Measurements from ENCODE around the gene SF3A2. TPM values are rescaled to one million over a fixed set of nuclear protein-coding genes. Genes with fewer than 3 reads are reported as not detected.

The SF3A2 gene
- total RNA-seq, 6 experiments from 2014 or later: 48.7 to 60.6 (median 54.8) TPM

- DNase-seq: no peak
- peaks cover 22% of the 10 kb centered on the region for H3K36me3 Mint-ChIP-seq (ENCODE audit: low read depth)
- H3K4me3 Mint-ChIP-seq: no peak overlapping the region
- no peak for TF ChIP-seq CTCF (IDR thresholded peaks at IDR 0.05)
- H3K27ac Mint-ChIP-seq: no peak overlapping the region
- H3K27me3 Mint-ChIP-seq (ENCODE audit: insufficient read depth): peaks cover 12% of the 10 kb centered on the region
- no peaks in the 10 kb centered on the region for H3K9me3 Mint-ChIP-seq
- peaks cover 15% of the 10 kb centered on the region for H3K4me1 Mint-ChIP-seq (ENCODE audit: low read depth)
These were observed 35.0 kb upstream of the SF3A2 start for GRCh38 chr19:2201473-2202148.

- H3K27ac Mint-ChIP-seq: no peak overlapping the region
- DNase-seq: no peak
- peaks cover 12% of the 10 kb centered on the region for H3K27me3 Mint-ChIP-seq (ENCODE audit: insufficient read depth)
- H3K4me3 Mint-ChIP-seq: no peak overlapping the region
- peaks cover 16% of the 10 kb centered on the region for H3K36me3 Mint-ChIP-seq (ENCODE audit: low read depth)
- H3K4me1 Mint-ChIP-seq (ENCODE audit: low read depth): peaks cover 15% of the 10 kb centered on the region
- no peaks in the 10 kb centered on the region for H3K9me3 Mint-ChIP-seq
- TF ChIP-seq CTCF (IDR thresholded peaks at IDR 0.05): no peak
These were observed 34.3 kb upstream of the SF3A2 start for GRCh38 chr19:2202366-2202765.

GRCh38 chr19:2207008-2207407 lies 29.6 kb upstream of the SF3A2 start:
- Mint-ChIP-seq H3K27ac (no peak overlapping the region), H3K4me3 (no peak overlapping the region), H3K36me3 (ENCODE audit: low read depth) (peaks cover 11% of the 10 kb centered on the region), H3K4me1 (ENCODE audit: low read depth) (peaks cover 27% of the 10 kb centered on the region), H3K27me3 (ENCODE audit: insufficient read depth) (peaks cover 7% of the 10 kb centered on the region), H3K9me3 (no peaks in the 10 kb centered on the region)
- no peak for DNase-seq
- no peak for TF ChIP-seq CTCF (IDR thresholded peaks at IDR 0.05)

- Mint-ChIP-seq H3K36me3 (ENCODE audit: low read depth) (peaks cover 13% of the 10 kb centered on the region), H3K27ac (peak overlapping the region; percentile 79)
These were observed 28.4 kb upstream of the SF3A2 start for GRCh38 chr19:2207991-2208860.

GRCh38 chr19:2208975-2209374 lies 27.6 kb upstream of the SF3A2 start:
- Mint-ChIP-seq H3K27me3 (ENCODE audit: insufficient read depth) (peaks cover 2% of the 10 kb centered on the region), H3K36me3 (ENCODE audit: low read depth) (peaks cover 18% of the 10 kb centered on the region), H3K4me1 (ENCODE audit: low read depth) (peaks cover 27% of the 10 kb centered on the region), H3K27ac (peak overlapping the region; percentile 79), H3K4me3 (no peak overlapping the region), H3K9me3 (no peaks in the 10 kb centered on the region)
- TF ChIP-seq CTCF (IDR thresholded peaks at IDR 0.05): peak; percentile 23; the same call in 1 of the 2 replicates
- no peak for DNase-seq

More at GRCh38 chr19:2207991-2208860, 28.4 kb upstream of the SF3A2 start:
- Mint-ChIP-seq H3K27me3 (ENCODE audit: insufficient read depth) (peaks cover 2% of the 10 kb centered on the region), H3K9me3 (no peaks in the 10 kb centered on the region), H3K4me3 (no peak overlapping the region), H3K4me1 (ENCODE audit: low read depth) (peaks cover 27% of the 10 kb centered on the region)
- TF ChIP-seq CTCF (IDR thresholded peaks at IDR 0.05): peak; percentile 67
- peak; percentile 80 for DNase-seq
